GM19023 (cell line): Measurements from ENCODE around the gene ZNF397.
A peak's percentile ranks its signal among the peaks of the same experiment; 100 is the strongest.

Experiments used
- ATAC-seq: cut with Tn5 transposase; IDR thresholded peaks from one replicate; pipeline ENCODE4 v1.9.1; 2021; ENCODE audit warnings: mild to moderate bottlenecking, moderate library complexity; ENCODE audit not compliant: unreplicated experiment

Gene ZNF397

DNA sequence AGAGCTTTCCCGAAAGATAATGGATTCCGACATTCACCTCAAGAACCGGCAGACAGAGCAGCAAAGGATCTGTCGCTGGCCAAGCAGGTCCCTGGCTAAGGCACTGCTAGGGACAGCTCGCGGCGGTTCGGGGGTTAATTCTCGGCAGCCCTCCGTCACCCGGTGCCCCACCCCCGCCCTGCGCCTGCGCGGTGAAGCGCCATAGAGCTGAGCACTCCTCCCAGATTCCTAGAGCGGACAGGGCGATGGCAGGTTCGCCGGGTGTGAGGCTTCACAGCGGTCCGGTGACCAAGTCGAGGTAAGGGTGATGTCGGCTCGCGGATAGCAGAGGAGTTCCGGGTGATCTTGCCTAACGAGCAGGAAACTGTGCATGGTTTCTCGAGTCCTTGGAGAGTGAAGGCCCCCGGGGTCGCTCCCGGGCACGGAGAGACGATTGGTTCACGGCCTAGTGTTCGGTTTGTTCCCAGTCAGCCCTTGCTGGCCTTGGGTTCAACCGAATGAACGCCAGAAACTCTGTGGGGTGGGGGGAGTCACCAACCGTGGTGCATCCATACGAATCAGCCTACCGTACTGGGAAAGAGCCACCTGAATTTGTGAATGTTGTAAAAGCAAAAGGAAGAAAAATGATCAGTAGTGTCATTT is 49.4 kb downstream of the ZNF397 start, which contains the start of gene ZSCAN30:
Gene ZSCAN30 (minus strand): TSS at position 136 of the 642 bp plus-strand sequence. CDS start 25,877 bp downstream, outside the sequence.
- ATAC-seq = peak; percentile 96

DNA sequence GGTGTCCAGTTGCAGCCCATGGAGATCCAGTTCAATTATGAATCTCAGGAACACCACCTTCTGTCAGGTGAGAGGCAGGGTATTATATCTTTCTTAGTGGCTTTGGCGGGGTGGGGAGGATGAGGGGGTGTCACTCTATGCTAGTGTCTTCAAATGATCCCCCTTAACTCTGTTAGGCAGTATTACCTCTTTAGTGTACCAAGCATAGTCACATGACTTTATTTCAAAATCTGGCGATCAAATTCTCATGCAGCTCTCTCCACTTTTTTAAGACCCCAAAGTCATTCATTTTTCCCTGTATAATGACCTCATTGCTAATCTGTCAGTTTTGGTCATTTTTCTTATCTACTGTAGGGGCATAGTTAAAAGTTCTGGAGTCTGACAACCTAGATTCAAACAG is 50.3 kb downstream of the ZNF397 start:
- no peak for ATAC-seq

DNA sequence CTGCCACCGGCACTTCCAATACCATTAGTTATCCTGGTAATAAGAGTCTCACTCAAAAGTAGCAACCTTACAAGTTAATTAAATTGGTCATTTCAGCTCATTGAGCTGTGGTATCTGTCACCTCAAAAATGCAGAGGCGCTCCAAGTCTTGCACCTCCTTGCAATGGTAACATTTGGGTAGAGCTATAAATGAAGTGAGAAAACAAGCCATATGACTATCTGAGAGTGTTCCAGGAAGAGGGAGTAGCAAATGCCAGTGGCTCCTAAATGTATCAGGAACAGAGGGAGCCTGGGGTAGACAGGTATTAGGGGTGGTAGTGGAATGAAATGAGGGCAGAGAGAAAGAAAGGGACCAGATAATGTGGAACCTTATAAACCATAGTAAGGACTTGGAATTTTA is 55.2 kb downstream of the ZNF397 start:
- no peak for ATAC-seq

DNA sequence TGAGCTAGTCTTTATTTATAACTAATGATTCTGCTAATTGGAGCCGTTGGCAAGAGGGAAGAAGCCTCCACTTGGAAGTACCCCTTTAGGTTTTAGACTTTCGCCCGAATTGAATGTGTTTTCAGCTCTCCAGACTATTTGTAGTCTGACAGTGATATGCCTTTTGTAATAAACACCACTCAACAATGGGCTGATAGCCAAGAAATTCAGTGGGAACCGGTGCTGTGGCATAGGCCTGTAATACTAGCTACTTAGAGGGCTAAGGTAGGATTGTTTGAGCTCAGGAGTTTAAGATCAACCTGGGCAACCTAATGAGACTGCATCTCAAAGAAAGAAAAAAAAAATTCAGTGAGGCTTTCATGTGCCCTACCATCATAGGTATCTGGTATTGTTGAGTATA is 62.8 kb downstream of the ZNF397 start:
- no peak for ATAC-seq

DNA sequence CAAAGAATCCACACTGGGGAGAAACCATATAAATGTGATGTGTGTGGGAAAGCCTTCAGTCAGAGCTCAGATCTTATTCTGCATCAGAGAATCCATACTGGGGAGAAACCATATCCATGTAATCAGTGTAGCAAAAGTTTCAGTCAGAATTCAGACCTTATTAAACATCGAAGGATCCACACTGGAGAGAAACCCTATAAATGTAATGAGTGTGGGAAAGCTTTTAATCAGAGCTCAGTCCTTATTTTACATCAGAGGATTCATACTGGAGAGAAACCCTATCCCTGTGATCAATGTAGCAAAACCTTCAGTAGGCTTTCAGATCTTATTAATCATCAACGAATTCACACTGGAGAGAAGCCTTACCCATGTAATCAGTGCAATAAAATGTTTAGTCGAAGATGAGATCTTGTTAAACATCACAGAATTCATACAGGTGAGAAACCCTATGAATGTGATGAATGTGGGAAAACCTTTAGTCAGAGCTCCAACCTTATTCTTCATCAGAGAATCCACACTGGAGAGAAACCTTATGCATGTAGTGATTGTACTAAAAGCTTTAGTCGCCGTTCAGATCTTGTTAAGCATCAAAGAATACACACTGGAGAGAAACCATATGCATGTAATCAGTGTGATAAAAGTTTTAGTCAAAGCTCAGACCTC is 65.9 kb downstream of the ZNF397 start:
- ATAC-seq = no peak
